GM12878 (cell line): ENCODE results near the gene PRR9. TPM values are rescaled to one million over a fixed set of nuclear protein-coding genes. Genes with fewer than 3 reads are reported as not detected.

Source experiments
- ATAC-seq: fragments of 200-7000 bp; cut with Tn5 transposase; 3 replicates; pipeline ENCODE4 v1.9.1; 2020; ENCODE audit warnings: mild to moderate bottlenecking, moderate library complexity
- BruUV-seq: library from RNA; stranded (reverse); fragments of 400-500 nt; replicated peaks from 2 replicates; lab custom pipeline; 2021; lab: Mats Ljungman, UMichigan
- CTCF ChIA-PET: fragments of 300-600 bp; sonication (Branson Sonifier 250); formaldehyde crosslinking; extraction: SDS; loops from one replicate; lab custom pipeline; 2021; ENCODE audit warnings: inconsistent platforms; lab: Yijun Ruan, JAX
- POLR2A ChIA-PET: fragments of 350-600 bp; formaldehyde crosslinking; extraction: SDS; loops from one replicate; lab custom pipeline; 2021; ENCODE audit warnings: inconsistent platforms; lab: Charles Lee
- RAD21 ChIA-PET: fragments of 300-600 bp; sonication (Branson Sonifier 250); formaldehyde crosslinking; loops from one replicate; lab custom pipeline; 2023; ENCODE audit warnings: antibody characterized with exemption; ENCODE audit not compliant: unreplicated experiment; lab: Charles Lee
- SMC1A ChIA-PET: fragments of 300-600 bp; sonication (Branson Sonifier 250); formaldehyde crosslinking; loops from one replicate; lab custom pipeline; 2023; ENCODE audit not compliant: unreplicated experiment, uncharacterized antibody; lab: Charles Lee
- DNase-seq: peaks from one replicate; pipeline ENCODE4 v3.0.0-alpha.2; 2011; ENCODE audit warnings: low read depth, low spot score
- FAIRE-seq: peaks from 3 replicates; lab custom pipeline; 2011; peaks lifted over from hg19 to GRCh38; lab: Jason Lieb, UNC
- H2AFZ ChIP-seq: 2 replicates; pipeline ENCODE4 v1.6.0; 2011; ENCODE audit warnings: low read depth, low read length, control low read depth; ENCODE audit not compliant: control insufficient read depth
- H3K27ac ChIP-seq: 2 replicates; pipeline ENCODE4 v1.5.1; 2011; ENCODE audit warnings: control low read depth; ENCODE audit not compliant: control insufficient read depth, insufficient read depth
- H3K27me3 ChIP-seq, 2 experiments: replicated peaks in 1 of 2; 2 replicates each; pipeline versions ENCODE4 v1.6.0 to v1.6.1; 2011; ENCODE audit warnings: low read length in 1 of 2; ENCODE audit not compliant: control insufficient read depth in 2 of 2, insufficient read depth in 2 of 2
- H3K36me3 ChIP-seq, 2 experiments: 2 replicates each; pipeline ENCODE4 v1.5.1; 2011; ENCODE audit warnings: low read length in 1 of 2; ENCODE audit not compliant: control insufficient read depth in 2 of 2, insufficient read depth in 2 of 2
- H3K4me1 ChIP-seq: 2 replicates; pipeline ENCODE4 v1.6.1; 2011; ENCODE audit warnings: mild to moderate bottlenecking, low read length, moderate library complexity, mixed read lengths; ENCODE audit not compliant: control insufficient read depth, insufficient read depth
- H3K4me2 ChIP-seq: 2 replicates; pipeline ENCODE4 v1.6.0; 2011; ENCODE audit warnings: control low read depth; ENCODE audit not compliant: control insufficient read depth, insufficient read depth
- H3K4me3 ChIP-seq: fragments of 200-600 bp; sonication (generic); 2 replicates; pipeline ENCODE4 v1.5.1; 2016
- H3K79me2 ChIP-seq: 2 replicates; pipeline ENCODE4 v1.6.0; 2011; ENCODE audit warnings: low read length; ENCODE audit not compliant: control insufficient read depth, insufficient read depth
- H3K9ac ChIP-seq: 2 replicates; pipeline ENCODE4 v1.8.0; 2011; ENCODE audit warnings: low read length, control low read depth, mixed read lengths; ENCODE audit not compliant: control insufficient read depth, insufficient read depth
- H3K9me3 ChIP-seq: replicated peaks from 3 replicates; pipeline ENCODE4 v1.5.1; 2011; ENCODE audit warnings: mild to moderate bottlenecking, low read length; ENCODE audit not compliant: control insufficient read depth, insufficient read depth
- H4K20me1 ChIP-seq: 2 replicates; pipeline ENCODE4 v1.6.0; 2011; ENCODE audit not compliant: control insufficient read depth, insufficient read depth
- ATF7 ChIP-seq: fragments of 450-650 bp; IDR thresholded peaks from 2 replicates; pipeline ENCODE4 v1.6.1; 2016; ENCODE audit warnings: low read depth, mild to moderate bottlenecking
- BACH1 ChIP-seq: fragments of 450-650 bp; IDR thresholded peaks from 2 replicates; pipeline ENCODE4 v1.6.1; 2017; ENCODE audit warnings: mild to moderate bottlenecking, borderline replicate concordance
- BCL11A ChIP-seq: IDR thresholded peaks from 2 replicates; pipeline ENCODE4 v1.6.1; 2011; ENCODE audit warnings: low read depth, low read length
- BMI1 ChIP-seq: fragments of 450-650 bp; IDR thresholded peaks from 2 replicates; pipeline ENCODE4 v1.6.1; 2016; ENCODE audit warnings: mild to moderate bottlenecking, moderate library complexity, borderline replicate concordance
- CBFB ChIP-seq: IDR thresholded peaks from 2 replicates; pipeline ENCODE4 v1.6.1; 2016; ENCODE audit warnings: antibody characterized with exemption, low read depth
- CREB1 ChIP-seq: IDR thresholded peaks from 2 replicates; pipeline ENCODE4 v1.6.1; 2012; ENCODE audit warnings: low read depth, mild to moderate bottlenecking, inconsistent platforms
- DPF2 ChIP-seq: fragments of 450-650 bp; IDR thresholded peaks from 2 replicates; pipeline ENCODE4 v1.6.1; 2017; ENCODE audit warnings: mild to moderate bottlenecking
- EED ChIP-seq: sonication (generic); IDR thresholded peaks from 2 replicates; pipeline ENCODE4 v1.6.1; 2016; ENCODE audit warnings: antibody characterized with exemption, low read depth
- EP300 ChIP-seq, 2 experiments: fragments of 150-350 bp in 1 of 2; IDR thresholded peaks; 2 replicates each; pipeline ENCODE4 v1.6.1; 2011 to 2012; ENCODE audit warnings: low read depth in 2 of 2, low read length in 2 of 2, borderline replicate concordance in 1 of 2, improper control_type of control experiment in 1 of 2, inconsistent platforms in 1 of 2; ENCODE audit not compliant: control insufficient read depth in 1 of 2
- GATAD2B ChIP-seq: fragments of 450-650 bp; conservative IDR thresholded peaks from 2 replicates; pipeline ENCODE4 v1.6.1; 2017; ENCODE audit warnings: low read depth, mild to moderate bottlenecking, moderate library complexity
- IKZF1 ChIP-seq: fragments of 450-650 bp; conservative IDR thresholded peaks from 2 replicates; pipeline ENCODE4 v1.6.1; 2017; ENCODE audit warnings: antibody characterized with exemption, mild to moderate bottlenecking
- IKZF2 ChIP-seq, 2 experiments: fragments of 450-650 bp; IDR thresholded peaks; 2 replicates each; pipeline ENCODE4 v1.6.1; 2017; ENCODE audit warnings: mild to moderate bottlenecking in 2 of 2, moderate library complexity in 2 of 2
- NFIC ChIP-seq: IDR thresholded peaks from 2 replicates; pipeline ENCODE4 v1.6.1; 2012; ENCODE audit warnings: low read depth, mild to moderate bottlenecking, inconsistent platforms, low read length, moderate library complexity
- RUNX3 ChIP-seq: IDR thresholded peaks from 2 replicates; pipeline ENCODE4 v1.6.1; 2012; ENCODE audit warnings: low read length, inconsistent platforms
- SPI1 ChIP-seq: IDR thresholded peaks from 2 replicates; pipeline ENCODE4 v1.6.1; 2011; ENCODE audit warnings: low read depth, mild to moderate bottlenecking, low read length, moderate library complexity, borderline replicate concordance; ENCODE audit not compliant: insufficient read depth
- STAT3 ChIP-seq: IDR thresholded peaks from 2 replicates; pipeline ENCODE4 v1.6.1; 2011; ENCODE audit warnings: low read depth, low read length, improper control_type of control experiment
- ZNF217 ChIP-seq: fragments of 450-650 bp; IDR thresholded peaks from 2 replicates; pipeline ENCODE4 v1.6.1; 2017; ENCODE audit warnings: antibody characterized with exemption, mild to moderate bottlenecking
- ZNF24 ChIP-seq: fragments of 450-650 bp; IDR thresholded peaks from 2 replicates; pipeline ENCODE4 v1.6.1; 2017; ENCODE audit warnings: antibody characterized with exemption, mild to moderate bottlenecking
- ZNF384 ChIP-seq: IDR thresholded peaks from 2 replicates; pipeline ENCODE4 v1.6.1; 2012; ENCODE audit warnings: low read depth, mild to moderate bottlenecking, low read length, improper control_type of control experiment, borderline replicate concordance
- WGBS: methylation state at CpG from one replicate; pipeline ENCODE4 v1.1.6; 2016; ENCODE audit warnings: low lambda C conversion rate; ENCODE audit not compliant: insufficient replicate concordance, insufficient coverage; ENCODE audit errors: missing lambda C conversion rate; 5-methylcytosine and 5-hydroxymethylcytosine counted together
- in situ Hi-C: fragments of 300-500 bp; cut with MboI; formaldehyde crosslinking; loops from 9 replicates; pipeline ENCODE4 v1.14.3; 2018; ENCODE audit warnings: mixed read lengths
- intact Hi-C: fragments of 100-400 bp; cut with micrococcal nuclease; formaldehyde crosslinking; loops from one replicate; pipeline ENCODE4 v1.14.2; 2022; ENCODE audit not compliant: unreplicated experiment
- polyA plus RNA-seq, 11 experiments: library from polyadenylated mRNA; depleted of rRNA in 4 of 11; unstranded in 6 of 11; stranded (reverse) in 5 of 11; fragments of >200 nt; fragmentation: Nextera tagmentation in 4 of 11; fragmentation: Illumina TruSeq in 1 of 11; extraction: Ambion mirVana in 4 of 11; extraction: Trizol in 1 of 11; gene quantifications; 1 replicate in 1 of 11; 2 replicates in 10 of 11; pipeline versions ENCODE4 v1.2.1 to v1.2.3, GENCODE V29; 2011 to 2016; ENCODE audit warnings: inconsistent platforms in 2 of 11, missing spikeins in 2 of 11, low read depth in 1 of 11
- total RNA-seq, 4 experiments: library from RNA; depleted of rRNA in 3 of 4; stranded (reverse); fragments of >200 nt in 3 of 4; fragmentation: Illumina TruSeq in 1 of 4; extraction: Trizol in 1 of 4; gene quantifications; 2 replicates each; pipeline versions ENCODE4 v1.2.1 to v1.2.3, GENCODE V29; 2013 to 2021
- TF ChIP-seq, protein P1 (sequence below): fragments of 450-650 bp; IDR thresholded peaks from 2 replicates; pipeline ENCODE4 v1.6.1; 2017; ENCODE audit warnings: low read depth, mild to moderate bottlenecking, moderate library complexity
- TF ChIP-seq, protein P2 (sequence below), 3 experiments: IDR thresholded peaks in 2 of 3; conservative IDR thresholded peaks in 1 of 3; 2 replicates each; pipeline ENCODE4 v1.5.1; 2011; ENCODE audit warnings: low read depth in 3 of 3, low read length in 3 of 3, mild to moderate bottlenecking in 3 of 3, control low read depth in 2 of 3, moderate library complexity in 2 of 3, inconsistent platforms in 1 of 3, mixed read lengths in 1 of 3; ENCODE audit not compliant: control insufficient read depth in 2 of 3, insufficient read depth in 1 of 3; ENCODE audit errors: extremely low read depth in 1 of 3

Gene PRR9
- total and polyA plus RNA-seq, 10 of the 15 experiments (the other 5 are each of a cell fraction or from before 2014, with no cell fraction given): not detected

DNA sequence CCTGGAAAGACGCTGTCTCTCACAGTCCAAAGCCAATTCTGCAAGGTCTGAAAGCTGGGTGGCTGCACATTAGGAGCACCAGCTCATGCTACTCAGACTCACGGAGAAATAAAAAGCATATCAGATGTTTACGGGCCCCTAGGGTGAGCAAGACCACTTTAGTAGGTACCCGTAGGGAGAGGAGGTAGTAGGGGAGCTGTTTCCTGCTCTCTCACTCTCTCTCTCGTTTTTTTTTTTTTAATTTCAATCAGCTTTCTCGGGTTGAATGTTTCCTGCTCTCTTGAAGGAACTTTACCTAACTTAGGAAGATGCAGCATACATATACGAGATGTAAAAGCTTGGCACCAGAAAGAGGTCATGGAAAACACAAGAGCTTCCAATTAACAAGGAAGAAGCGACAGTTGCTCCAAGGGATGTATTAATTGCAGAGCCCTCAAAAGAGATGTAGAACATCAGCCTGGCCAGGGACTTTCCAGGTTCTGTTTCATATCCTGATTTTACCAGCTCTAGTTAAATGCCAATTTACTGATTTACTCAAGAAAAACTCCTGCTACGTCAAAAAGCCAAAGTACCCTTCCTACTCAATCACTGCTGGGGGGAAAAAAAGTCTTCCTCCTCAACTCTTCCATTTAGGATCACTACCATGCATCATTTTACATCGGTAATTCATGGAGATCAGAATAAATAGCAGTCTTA, 45.2 kb downstream of the PRR9 start:
- 0% methylated on average over 10 of the region's 10 CpGs for WGBS
- Histone ChIP-seq H2AFZ (no peak overlapping the region; the same call in 1 of the 2 replicates), H3K27ac (peak overlapping the region; percentile 49), H3K36me3 (no peaks in the 10 kb centered on the region), H3K4me3 (peak overlapping the region; percentile 50; the same call in 1 of the 2 replicates), H3K4me1 (peaks cover 15% of the 10 kb centered on the region), H3K27me3 (0 out of 4 replicates have a peak, but pooled peaks cover 0 to 4% of the 10 kb centered on the region in 2 experiments), H3K9ac (no peak overlapping the region), H3K79me2 (no peaks in the 10 kb centered on the region), H3K4me2 (peak overlapping the region; percentile 91), H4K20me1 (no peaks in the 10 kb centered on the region), H3K9me3 (no peaks in the 10 kb centered on the region)
- ChIA-PET RAD21 (interaction anchor here (0.6 to 4.2 kb wide), 14 partner anchors 10 to 371 kb away, joined by 3 to 31 read pairs (median 5); no protein-coding TSS in a partner anchor), POLR2A (interaction anchor here (0.6 to 1.9 kb wide), 7 partner anchors 9 to 84 kb away, joined by 3 to 11 read pairs (median 7); no protein-coding TSS in a partner anchor), CTCF (interaction anchor here (0.6 to 4.1 kb wide), 18 partner anchors 8 to 1077 kb away, joined by 3 to 38 read pairs (median 4); no protein-coding TSS in a partner anchor), SMC1A (interaction anchor here (0.6 to 2.8 kb wide), 24 partner anchors 10 to 472 kb away, joined by 3 to 31 read pairs (median 4); partner anchors contain the start of gene SMCP)
- in situ Hi-C loops (no loop called here), intact Hi-C loops (loop anchor here (5.0 kb wide), 1 partner anchor 80 kb away; no protein-coding TSS in a partner anchor)
- BruUV-seq: no TSS peak
- FAIRE-seq (no peak), ATAC-seq (peak; percentile 75), DNase-seq (peak; percentile 41)
- TF ChIP-seq IKZF2 (IDR thresholded peaks at IDR 0.05): peak; percentile 79 to 87; a peak in 3 of 4 replicates
- TF ChIP-seq DPF2: peak; percentile 92
- 0 out of 2 replicates have a peak, but pooled peaks have one; percentile 29 for TF ChIP-seq ZNF217
- TF ChIP-seq, protein P1, sequence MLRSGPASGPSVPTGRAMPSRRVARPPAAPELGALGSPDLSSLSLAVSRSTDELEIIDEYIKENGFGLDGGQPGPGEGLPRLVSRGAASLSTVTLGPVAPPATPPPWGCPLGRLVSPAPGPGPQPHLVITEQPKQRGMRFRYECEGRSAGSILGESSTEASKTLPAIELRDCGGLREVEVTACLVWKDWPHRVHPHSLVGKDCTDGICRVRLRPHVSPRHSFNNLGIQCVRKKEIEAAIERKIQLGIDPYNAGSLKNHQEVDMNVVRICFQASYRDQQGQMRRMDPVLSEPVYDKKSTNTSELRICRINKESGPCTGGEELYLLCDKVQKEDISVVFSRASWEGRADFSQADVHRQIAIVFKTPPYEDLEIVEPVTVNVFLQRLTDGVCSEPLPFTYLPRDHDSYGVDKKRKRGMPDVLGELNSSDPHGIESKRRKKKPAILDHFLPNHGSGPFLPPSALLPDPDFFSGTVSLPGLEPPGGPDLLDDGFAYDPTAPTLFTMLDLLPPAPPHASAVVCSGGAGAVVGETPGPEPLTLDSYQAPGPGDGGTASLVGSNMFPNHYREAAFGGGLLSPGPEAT: peak; percentile 89
- TF ChIP-seq EP300 (IDR thresholded peaks at IDR 0.05; ENCODE audit: borderline replicate concordance in 1 of 2, control insufficient read depth in 1 of 2, low read depth in 2 of 2, low read length in 2 of 2): peak in 1 of 2 experiments; percentile 78; a peak in 2 of 4 replicates
- TF ChIP-seq BACH1: no peak
- no peak for TF ChIP-seq CBFB
- peak; percentile 95 for TF ChIP-seq SPI1
- peak; percentile 45 for TF ChIP-seq RUNX3
- TF ChIP-seq BCL11A: peak; percentile 81
- 0 out of 2 replicates have a peak, but pooled peaks have one; percentile 40 for TF ChIP-seq CREB1
- TF ChIP-seq, protein P2, sequence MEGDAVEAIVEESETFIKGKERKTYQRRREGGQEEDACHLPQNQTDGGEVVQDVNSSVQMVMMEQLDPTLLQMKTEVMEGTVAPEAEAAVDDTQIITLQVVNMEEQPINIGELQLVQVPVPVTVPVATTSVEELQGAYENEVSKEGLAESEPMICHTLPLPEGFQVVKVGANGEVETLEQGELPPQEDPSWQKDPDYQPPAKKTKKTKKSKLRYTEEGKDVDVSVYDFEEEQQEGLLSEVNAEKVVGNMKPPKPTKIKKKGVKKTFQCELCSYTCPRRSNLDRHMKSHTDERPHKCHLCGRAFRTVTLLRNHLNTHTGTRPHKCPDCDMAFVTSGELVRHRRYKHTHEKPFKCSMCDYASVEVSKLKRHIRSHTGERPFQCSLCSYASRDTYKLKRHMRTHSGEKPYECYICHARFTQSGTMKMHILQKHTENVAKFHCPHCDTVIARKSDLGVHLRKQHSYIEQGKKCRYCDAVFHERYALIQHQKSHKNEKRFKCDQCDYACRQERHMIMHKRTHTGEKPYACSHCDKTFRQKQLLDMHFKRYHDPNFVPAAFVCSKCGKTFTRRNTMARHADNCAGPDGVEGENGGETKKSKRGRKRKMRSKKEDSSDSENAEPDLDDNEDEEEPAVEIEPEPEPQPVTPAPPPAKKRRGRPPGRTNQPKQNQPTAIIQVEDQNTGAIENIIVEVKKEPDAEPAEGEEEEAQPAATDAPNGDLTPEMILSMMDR (IDR thresholded peaks at IDR 0.05 in 2 of 3, conservative IDR thresholded peaks at IDR 0.05 in 1 of 3; ENCODE audit: control insufficient read depth in 2 of 3, extremely low read depth in 1 of 3, insufficient read depth in 1 of 3, low read depth in 3 of 3, low read length in 3 of 3): no peak
- 0 out of 2 replicates have a peak, but pooled peaks have one; percentile 10 for TF ChIP-seq ATF7
- peak; percentile 45; the same call in 1 of the 2 replicates for TF ChIP-seq ZNF24
- TF ChIP-seq IKZF1: peak; percentile 89
- TF ChIP-seq NFIC: peak; percentile 61; the same call in 1 of the 2 replicates
- peak; percentile 54; the same call in 1 of the 2 replicates for TF ChIP-seq ZNF384
- peak; percentile 47; the same call in 1 of the 2 replicates for TF ChIP-seq EED
- TF ChIP-seq BMI1: 0 out of 2 replicates have a peak, but pooled peaks have one; percentile 41
- TF ChIP-seq STAT3: no peak
- TF ChIP-seq GATAD2B: peak; percentile 43; the same call in 1 of the 2 replicates
